ENCODE results near the gene POLR2H.

GRCh38 chr3:184349563-184350470 is 11.7 kb upstream of the POLR2H start:
- TF ChIP-seq POLR2A (IDR thresholded peaks at IDR 0.05) (no peak), CTCF (IDR thresholded peaks at IDR 0.05) (no peak), POLR2AphosphoS5 (IDR thresholded peaks at IDR 0.05; ENCODE audit: insufficient read depth in 1 of 2, low read depth in 1 of 2) (no peak)

Data from vagina (tissue), 2 donors.